Cardiac muscle cell (in vitro differentiated cells and primary cell): ENCODE data around the gene SH3PXD2A. TPM values are rescaled to one million over a fixed set of nuclear protein-coding genes. Genes with fewer than 3 reads are reported as not detected.

ENCODE experiments used
- DNase-seq, 2 donors: peaks; one replicate each; pipeline versions ENCODE4 v3.0.0 to v3.0.0-alpha.2; 2010 to 2017; ENCODE audit warnings: low read depth in 1 of 2, low spot score in 1 of 2
- H3K27ac ChIP-seq: fragments of 200-600 bp; sonication (generic); 2 replicates; pipeline ENCODE4 v1.5.1; 2016
- H3K27me3 ChIP-seq: fragments of 200-600 bp; sonication (generic); 2 replicates; pipeline ENCODE4 v1.6.0; 2016; ENCODE audit warnings: control low read depth
- H3K36me3 ChIP-seq: fragments of 200-600 bp; sonication (generic); 2 replicates; pipeline ENCODE4 v1.5.1; 2016; ENCODE audit warnings: control low read depth
- H3K4me1 ChIP-seq: fragments of 200-600 bp; sonication (generic); 2 replicates; pipeline ENCODE4 v1.8.1; 2017; ENCODE audit warnings: low read depth, mild to moderate bottlenecking, mixed run types
- H3K4me3 ChIP-seq: fragments of 200-600 bp; sonication (generic); 2 replicates; pipeline ENCODE4 v1.5.1; 2016; ENCODE audit warnings: mild to moderate bottlenecking
- H3K9me3 ChIP-seq: fragments of 200-600 bp; sonication (generic); 2 replicates; pipeline ENCODE4 v1.5.1; 2017; ENCODE audit warnings: low read depth, mild to moderate bottlenecking, control low read depth
- polyA plus RNA-seq: library from polyadenylated mRNA; unstranded; fragments of >200 nt; fragmentation: Nextera tagmentation; extraction: Ambion mirVana; gene quantifications from 2 replicates; pipeline ENCODE4 v1.2.1, GENCODE V29; 2016
- total RNA-seq: library from RNA; depleted of rRNA; stranded (reverse); fragments of >200 nt; gene quantifications from 2 replicates; pipeline ENCODE4 v1.2.3, GENCODE V29; 2016
- TF ChIP-seq, protein P1 (sequence below): IDR thresholded peaks from 2 replicates; pipeline ENCODE4 v1.5.1; 2012; ENCODE audit warnings: low read depth, mild to moderate bottlenecking, low read length

Gene SH3PXD2A
- total and polyA plus RNA-seq, 2 experiments from 2014 or later, result 32.2 to 75.9 TPM

DNA sequence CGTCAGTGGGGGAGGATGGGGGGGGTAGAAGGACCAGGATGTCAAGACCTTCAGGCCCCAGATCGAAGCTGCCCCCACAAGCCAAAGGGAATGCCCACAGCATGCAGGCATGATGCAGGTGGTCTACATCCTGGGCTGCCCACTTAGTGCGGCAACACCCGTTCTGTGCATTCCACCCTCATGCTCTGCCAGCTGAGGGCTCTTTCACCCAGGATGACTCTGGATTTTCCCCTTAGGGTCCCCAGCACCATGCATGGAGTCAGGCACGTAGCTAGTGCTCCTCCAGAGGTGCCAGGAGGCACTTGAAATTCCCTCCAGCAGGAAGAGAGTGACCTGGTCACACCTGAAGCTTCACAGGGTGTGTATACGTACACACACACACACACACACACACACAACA, 66.2 kb downstream of the SH3PXD2A start:
- Histone ChIP-seq H3K27me3 (no peaks in the 10 kb centered on the region), H3K27ac (no peak overlapping the region)
- TF ChIP-seq, protein P1, sequence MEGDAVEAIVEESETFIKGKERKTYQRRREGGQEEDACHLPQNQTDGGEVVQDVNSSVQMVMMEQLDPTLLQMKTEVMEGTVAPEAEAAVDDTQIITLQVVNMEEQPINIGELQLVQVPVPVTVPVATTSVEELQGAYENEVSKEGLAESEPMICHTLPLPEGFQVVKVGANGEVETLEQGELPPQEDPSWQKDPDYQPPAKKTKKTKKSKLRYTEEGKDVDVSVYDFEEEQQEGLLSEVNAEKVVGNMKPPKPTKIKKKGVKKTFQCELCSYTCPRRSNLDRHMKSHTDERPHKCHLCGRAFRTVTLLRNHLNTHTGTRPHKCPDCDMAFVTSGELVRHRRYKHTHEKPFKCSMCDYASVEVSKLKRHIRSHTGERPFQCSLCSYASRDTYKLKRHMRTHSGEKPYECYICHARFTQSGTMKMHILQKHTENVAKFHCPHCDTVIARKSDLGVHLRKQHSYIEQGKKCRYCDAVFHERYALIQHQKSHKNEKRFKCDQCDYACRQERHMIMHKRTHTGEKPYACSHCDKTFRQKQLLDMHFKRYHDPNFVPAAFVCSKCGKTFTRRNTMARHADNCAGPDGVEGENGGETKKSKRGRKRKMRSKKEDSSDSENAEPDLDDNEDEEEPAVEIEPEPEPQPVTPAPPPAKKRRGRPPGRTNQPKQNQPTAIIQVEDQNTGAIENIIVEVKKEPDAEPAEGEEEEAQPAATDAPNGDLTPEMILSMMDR, result no peak

DNA sequence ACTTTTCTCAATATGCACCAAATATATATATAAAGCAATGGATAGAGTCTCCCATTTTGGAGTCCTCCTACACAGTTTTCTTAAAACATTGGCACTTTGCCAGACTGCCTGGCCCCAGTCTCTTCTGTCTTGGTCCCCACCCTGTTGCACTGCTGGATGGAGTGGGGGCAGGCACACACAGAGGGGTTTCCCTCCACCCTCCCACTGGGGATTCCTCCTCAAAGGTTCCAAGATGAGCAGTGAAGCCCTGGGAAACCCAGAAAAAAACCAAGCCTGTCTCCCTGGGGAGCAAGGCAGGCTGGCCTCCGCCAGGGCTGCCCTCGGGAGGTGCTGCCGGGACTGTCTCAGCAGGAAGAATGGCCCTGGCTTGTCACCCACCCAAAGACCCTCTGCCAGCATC, 68.0 kb downstream of the SH3PXD2A start:
- TF ChIP-seq, protein P1, result no peak
- no peaks in the 10 kb centered on the region for H3K27me3 ChIP-seq
- no peak overlapping the region for H3K4me3 ChIP-seq
- H3K4me1 ChIP-seq, result peaks cover 64% of the 10 kb centered on the region
- H3K9me3 ChIP-seq, result no peaks in the 10 kb centered on the region
- H3K36me3 ChIP-seq, result no peaks in the 10 kb centered on the region
- H3K27ac ChIP-seq, result no peak overlapping the region
- no peak for DNase-seq

More for the DNA sequence above, 66.2 kb downstream of the SH3PXD2A start:
- H3K9me3 ChIP-seq, result no peaks in the 10 kb centered on the region
- no peak overlapping the region for H3K4me3 ChIP-seq
- no peaks in the 10 kb centered on the region for H3K36me3 ChIP-seq
- peaks cover 74% of the 10 kb centered on the region for H3K4me1 ChIP-seq
- no peak for DNase-seq

DNA sequence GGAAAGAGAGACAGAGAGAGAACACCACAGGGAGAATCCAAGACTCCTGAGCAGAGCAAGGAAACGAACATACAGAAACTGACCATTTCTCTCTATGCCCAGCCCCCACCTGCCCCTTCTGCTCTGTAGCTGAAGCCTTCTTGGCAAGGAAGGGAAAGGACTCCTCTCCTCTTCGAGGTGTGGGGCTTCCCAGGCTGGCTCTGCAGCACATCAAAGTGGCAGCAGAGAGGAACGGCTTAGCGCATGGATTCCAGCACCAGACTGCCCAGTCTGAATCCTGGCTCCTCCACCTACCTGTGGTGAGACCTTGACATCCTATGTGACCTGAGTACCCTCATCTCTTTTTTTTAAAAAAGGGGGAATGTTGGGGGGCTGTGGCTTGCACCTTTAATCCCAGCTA, 69.4 kb downstream of the SH3PXD2A start:
- no peak overlapping the region for H3K27ac ChIP-seq
- no peaks in the 10 kb centered on the region for H3K36me3 ChIP-seq
- H3K4me1 ChIP-seq, result peaks cover 54% of the 10 kb centered on the region
- H3K27me3 ChIP-seq, result no peaks in the 10 kb centered on the region
- DNase-seq, result peak in 1 of 2 donors; percentile 55
- H3K9me3 ChIP-seq, result no peaks in the 10 kb centered on the region
- no peak overlapping the region for H3K4me3 ChIP-seq
- TF ChIP-seq, protein P1, result no peak

DNA sequence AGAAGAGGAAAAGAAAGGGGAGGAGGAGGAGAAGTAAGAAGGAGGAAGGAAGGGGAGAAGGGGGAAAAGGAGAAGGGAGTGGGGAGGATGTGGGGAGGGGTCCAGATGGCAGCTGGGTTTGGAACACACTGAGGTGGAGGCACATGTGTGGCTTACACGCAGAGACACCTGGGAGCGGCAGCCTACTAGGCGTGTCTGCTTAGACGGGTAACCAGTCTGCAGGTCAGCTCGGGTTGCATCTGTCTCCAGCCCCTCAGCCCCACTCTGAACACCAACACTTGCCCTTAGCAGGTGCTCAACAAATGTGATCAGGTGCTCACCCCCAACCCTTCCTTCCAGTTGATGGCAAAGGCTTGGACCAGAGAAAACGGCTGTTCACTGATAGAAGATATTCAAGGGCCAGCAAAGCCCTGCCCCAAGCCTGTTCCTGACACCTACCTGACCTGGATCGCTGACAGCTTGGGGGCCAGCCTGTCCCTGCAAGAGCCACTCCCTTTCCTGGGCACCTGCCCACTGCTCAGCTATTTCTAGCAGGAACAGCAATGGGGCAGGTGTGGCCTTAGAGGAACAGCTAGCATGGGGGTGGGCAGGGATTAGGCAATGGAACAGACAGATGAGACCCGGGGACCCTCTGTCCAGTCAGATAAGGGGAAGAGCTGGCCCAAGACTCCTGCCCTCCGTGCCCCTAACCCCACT, 70.5 kb downstream of the SH3PXD2A start:
- no peaks in the 10 kb centered on the region for H3K36me3 ChIP-seq

DNA sequence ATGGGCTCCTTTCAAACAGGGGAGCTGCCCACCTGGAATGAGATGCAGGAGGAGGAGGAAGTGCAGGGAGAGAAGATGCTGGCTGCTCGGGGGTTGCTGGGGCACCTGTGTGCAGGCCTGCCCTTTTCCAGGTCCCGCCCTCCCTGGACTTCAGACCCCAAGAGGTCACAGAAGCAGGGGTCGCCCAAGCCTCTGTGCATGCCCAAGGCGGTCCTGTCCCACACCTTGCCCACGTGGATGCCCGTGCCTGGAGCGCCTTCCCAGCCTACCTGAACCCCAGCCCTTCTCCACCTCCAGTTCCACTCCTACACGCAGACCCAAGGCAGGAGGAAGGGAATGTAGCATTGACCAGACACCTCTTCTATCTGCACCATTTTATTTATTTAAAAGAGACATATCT, 71.3 kb downstream of the SH3PXD2A start:
- H3K4me3 ChIP-seq, result no peak overlapping the region
- DNase-seq, result no peak
- TF ChIP-seq, protein P1, result no peak
- H3K27ac ChIP-seq, result no peak overlapping the region
- H3K36me3 ChIP-seq, result no peaks in the 10 kb centered on the region
- H3K4me1 ChIP-seq, result peaks cover 39% of the 10 kb centered on the region
- no peaks in the 10 kb centered on the region for H3K9me3 ChIP-seq
- H3K27me3 ChIP-seq, result no peaks in the 10 kb centered on the region

More for the DNA sequence above, 70.5 kb downstream of the SH3PXD2A start:
- Histone ChIP-seq H3K4me1 (peaks cover 46% of the 10 kb centered on the region), H3K27ac (no peak overlapping the region), H3K27me3 (no peaks in the 10 kb centered on the region), H3K9me3 (no peaks in the 10 kb centered on the region), H3K4me3 (no peak overlapping the region)
- DNase-seq, result no peak
- TF ChIP-seq, protein P1, result no peak
